Pancreas (tissue), 10 donors: ENCODE data around the gene IL11. TPM values are rescaled to one million over a fixed set of nuclear protein-coding genes. Genes with fewer than 3 reads are reported as not detected.
"Not testable (repeated sequence)": the region's sequence is repeated elsewhere in the genome, so short reads cannot be mapped to it uniquely, and the experiment has no call there.

ENCODE experiments used
- ATAC-seq, 4 donors: fragments of 200-7000 bp; cut with Tn5 transposase; one replicate each; pipeline versions ENCODE4 v1.8.0 to v1.9.1; 2020; ENCODE audit warnings: mild to moderate bottlenecking in 4 of 4, moderate library complexity in 4 of 4
- DNase-seq, 6 donors: peaks; one replicate each; pipeline ENCODE4 v3.0.0-alpha.2; 2020
- FAIRE-seq: peaks from 2 replicates; lab custom pipeline; 2012; peaks lifted over from hg19 to GRCh38; lab: Jason Lieb, UNC
- H3K27ac ChIP-seq, 4 donors: fragments of 200-600 bp; sonication (generic); 1 replicate in 3 of 4; 2 replicates in 1 of 4; pipeline versions ENCODE4 v1.5.0 to v1.8.0; 2020
- H3K27me3 ChIP-seq, 4 donors: fragments of 200-600 bp; one replicate each; pipeline ENCODE4 v1.8.0; 2021
- H3K36me3 ChIP-seq, 3 donors: fragments of 200-600 bp; sonication (generic) in 1 of 3; one replicate each; pipeline versions ENCODE4 v1.5.0 to v1.8.0; 2020 to 2021
- H3K4me1 ChIP-seq, 3 donors: fragments of 200-600 bp; one replicate each; pipeline ENCODE4 v1.8.0; 2021
- H3K4me3 ChIP-seq, 4 donors: fragments of 200-600 bp; sonication (generic) in 2 of 4; one replicate each; pipeline versions ENCODE4 v1.5.0 to v1.8.0; 2020 to 2021
- H3K9me3 ChIP-seq, 4 donors: fragments of 200-600 bp; one replicate each; pipeline ENCODE4 v1.8.0; 2021
- CTCF ChIP-seq, 4 donors: fragments of 200-600 bp; sonication (generic) in 3 of 4; IDR thresholded peaks; one replicate each; pipeline versions ENCODE4 v1.5.0 to v1.8.0; 2021; ENCODE audit warnings: antibody characterized with exemption in 4 of 4
- WGBS, 2 donors: extraction: QIAGEN DNeasy Blood & Tissue Kit; methylation state at CpG; one replicate each; pipeline ENCODE4 v1.1.7; 2013; 5-methylcytosine and 5-hydroxymethylcytosine counted together
- intact Hi-C, 3 donors: fragments of 100-400 bp; cut with DNase I; formaldehyde crosslinking; loops; one replicate each; pipeline versions ENCODE4 v1.11.1 to v1.14.2; 2022
- polyA plus RNA-seq, 2 donors: library from polyadenylated mRNA; stranded (reverse); fragments of 200-250 nt; gene quantifications; one replicate each; pipeline ENCODE4 v1.2.3, GENCODE V29; 2013
- total RNA-seq, 6 donors: library from RNA; stranded (reverse); fragmentation: NEBNext Ultra II Directional in 4 of 6; extraction: Animal tissue kit (Norgen Biotek cat#: 25700) in 4 of 6; gene quantifications; one replicate each; pipeline versions ENCODE4 v1.2.1 to v1.2.4, GENCODE V29; 2021 to 2023
- donor health status: healthy with polysubstance abuse.
- donor health status: DM: no; HTN: no; CAD: no; lungs with moderate emphysema.
- donor health status: DM: no; HTN: no; CAD: no.
- donor health status: control.
- donor health status: control.
- donor health status: Bipolar disorder and iron deficiency.
- donor health status: DM: yes; HTN: yes; CAD: no.
- donor health status: DM: no; HTN: no; CAD: no.
- donor health status: DM: no; HTN: no; CAD: no.
- donor health status: DM: yes; HTN: yes; CAD: no.

IL11 gene
- total and polyA plus RNA-seq, 8 donors: 0.16 to 0.41 (median 0.20) TPM; not detected in 3

- peaks cover 0 to 4% (median 0%) of the 10 kb centered on the region in 3 donors for H3K36me3 ChIP-seq
- H3K27ac ChIP-seq: peak overlapping the region; percentile 62 to 98 (median 89)
- DNase-seq (peak in 5 of 6 donors; percentile 43 to 79 (median 46)), FAIRE-seq (no peak), ATAC-seq (no peak)
- H3K9me3 ChIP-seq: no peaks in the 10 kb centered on the region
- H3K4me3 ChIP-seq: peak overlapping the region; percentile 35 to 62 (median 55)
- WGBS, 2 donors: 2 to 4% methylated on average over 19 to 31 of the region's 44 CpGs
- no peak for TF ChIP-seq CTCF (IDR thresholded peaks at IDR 0.05)
- no peaks in the 10 kb centered on the region for H3K27me3 ChIP-seq
- intact Hi-C loops: no loop called here
- no peaks in the 10 kb centered on the region for H3K4me1 ChIP-seq
Measured at GRCh38 chr19:55339889-55340783, 30.1 kb downstream of the IL11 start.

GRCh38 chr19:55339105-55339888 is 31.0 kb downstream of the IL11 start, which contains the start of gene KMT5C:
KMT5C (plus strand) TSS chr19:55339876; CDS start chr19:55341937, 2,061 bp downstream.
- DNase-seq (peak; percentile 100), FAIRE-seq (peak; percentile 99), ATAC-seq (peak; percentile 79 to 91 (median 86))
- 0% methylated on average over 62 to 63 of the region's 63 CpGs for WGBS, 2 donors
- Histone ChIP-seq H3K27me3 (no peaks in the 10 kb centered on the region), H3K4me1 (no peaks in the 10 kb centered on the region), H3K9me3 (no peaks in the 10 kb centered on the region), H3K4me3 (peak within 1 kb of the TSS; percentile 35 to 62 (median 55)), H3K36me3 (peaks cover 0 to 4% (median 0%) of the 10 kb centered on the region in 3 donors), H3K27ac (peak within 1 kb of the TSS; percentile 96 to 98 (median 97))
- intact Hi-C loops: no loop called here
- peak; percentile 6 to 29 (median 20) for TF ChIP-seq CTCF (IDR thresholded peaks at IDR 0.05)

GRCh38 chr19:55336101-55336500 is 34.2 kb downstream of the IL11 start:
- H3K27me3 ChIP-seq: peaks cover 0 to 5% (median 0%) of the 10 kb centered on the region in 4 donors
- no peak for ATAC-seq
- no peaks in the 10 kb centered on the region for H3K4me1 ChIP-seq
- no peaks in the 10 kb centered on the region for H3K9me3 ChIP-seq
- no peak overlapping the region for H3K27ac ChIP-seq
- H3K4me3 ChIP-seq: no peak overlapping the region
- TF ChIP-seq CTCF (IDR thresholded peaks at IDR 0.05): no peak
- DNase-seq: no peak
- FAIRE-seq: no peak
- H3K36me3 ChIP-seq: no peaks in the 10 kb centered on the region
- WGBS, 2 donors: 70 to 83% methylated on average over 7 of the region's 7 CpGs
- intact Hi-C loops: no loop called here

GRCh38 chr19:55333870-55334269 is 36.4 kb downstream of the IL11 start:
- intact Hi-C loops: no loop called here
- Histone ChIP-seq H3K4me1 (no peaks in the 10 kb centered on the region), H3K36me3 (no peaks in the 10 kb centered on the region), H3K27ac (no peak overlapping the region), H3K27me3 (peaks cover 0 to 5% (median 0%) of the 10 kb centered on the region in 4 donors), H3K9me3 (no peaks in the 10 kb centered on the region), H3K4me3 (no peak overlapping the region)
- no peak for DNase-seq
- TF ChIP-seq CTCF (IDR thresholded peaks at IDR 0.05): no peak
- FAIRE-seq: no peak
- ATAC-seq: no peak
- WGBS, 2 donors: 63 to 79% methylated on average over 11 of the region's 11 CpGs

- 71 to 88% methylated on average over 6 of the region's 6 CpGs for WGBS, 2 donors
- H3K27ac ChIP-seq, DNase-seq, FAIRE-seq, H3K4me1 ChIP-seq, H3K36me3 ChIP-seq, ATAC-seq, H3K4me3 ChIP-seq, H3K9me3 ChIP-seq, intact Hi-C loops, H3K27me3 ChIP-seq: not testable (repeated sequence)
Measured at GRCh38 chr19:55329791-55330190, 40.5 kb downstream of the IL11 start.

GRCh38 chr19:55328774-55329318 is 41.4 kb downstream of the IL11 start:
- H3K9me3 ChIP-seq, H3K27me3 ChIP-seq, H3K36me3 ChIP-seq, H3K4me3 ChIP-seq, ATAC-seq, DNase-seq, intact Hi-C loops, H3K4me1 ChIP-seq, H3K27ac ChIP-seq, FAIRE-seq: not testable (repeated sequence)
- 65 to 69% methylated on average over 4 of the region's 4 CpGs for WGBS, 2 donors
